Tibial nerve (tissue), 4 donors: ENCODE measurements around the gene SNAI1.

Experiments
- CTCF ChIP-seq, 5 experiments: fragments of 200-600 bp in 3 of 5; fragments of 450-650 bp in 2 of 5; sonication (generic) in 3 of 5; IDR thresholded peaks; one replicate each; pipeline ENCODE4 v1.5.1; 2016 to 2019; ENCODE audit warnings: antibody characterized with exemption in 5 of 5, mild to moderate bottlenecking in 3 of 5, moderate library complexity in 2 of 5
- EP300 ChIP-seq, 2 donors: sonication (generic); formaldehyde crosslinking; IDR thresholded peaks; one replicate each; pipeline ENCODE4 v1.6.1; 2017; ENCODE audit warnings: antibody characterized with exemption in 2 of 2, mild to moderate bottlenecking in 1 of 2
- POLR2A ChIP-seq, 2 donors: fragments of 450-650 bp; IDR thresholded peaks; one replicate each; pipeline ENCODE4 v1.6.1; 2017; ENCODE audit warnings: antibody characterized with exemption in 2 of 2, mild to moderate bottlenecking in 2 of 2, moderate library complexity in 2 of 2

DNA sequence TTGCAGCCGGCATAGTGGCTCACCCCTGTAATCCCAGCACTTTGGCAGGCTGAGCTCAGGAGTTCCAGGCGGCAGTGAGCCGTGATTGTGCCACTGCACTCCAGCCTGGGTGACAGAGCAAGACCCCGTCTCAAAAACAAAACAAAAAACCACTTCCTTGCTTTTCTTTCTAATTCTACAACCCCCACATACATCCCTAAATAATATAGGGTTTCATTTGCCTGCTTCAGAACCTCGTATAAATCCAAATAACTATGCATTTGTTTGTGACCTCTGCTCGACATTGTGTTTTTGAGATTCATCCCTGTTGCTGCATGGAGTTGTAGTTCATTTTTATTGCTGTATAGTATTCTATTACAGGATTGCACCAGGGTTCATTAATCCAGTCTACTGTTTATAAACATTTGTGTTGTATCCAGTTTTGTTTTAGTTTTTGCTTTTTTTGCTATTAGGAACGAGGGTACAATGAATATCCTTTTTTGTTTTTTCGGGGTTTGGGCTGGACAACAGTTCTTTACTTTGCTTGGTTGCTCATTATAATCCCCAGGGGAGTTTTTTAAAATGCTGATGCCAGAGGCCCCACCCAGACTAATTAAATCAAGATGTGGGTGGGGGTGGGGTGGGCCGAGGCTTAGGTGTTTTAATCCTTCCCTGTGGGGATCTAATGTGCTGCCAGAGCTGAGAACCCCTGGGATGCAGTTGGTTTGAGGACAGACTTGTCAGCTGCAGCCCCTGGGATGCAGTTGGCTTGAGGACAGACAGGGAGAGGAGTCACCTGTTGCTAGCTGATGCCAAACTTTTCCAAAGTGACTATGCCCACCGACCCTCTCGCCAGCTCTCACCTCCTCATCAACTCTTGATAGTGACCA lies 2.4 kb upstream of the SNAI1 start:
- no peak for TF ChIP-seq CTCF (IDR thresholded peaks at IDR 0.05)
- no peak for TF ChIP-seq POLR2A (IDR thresholded peaks at IDR 0.05)
- no peak for TF ChIP-seq EP300 (IDR thresholded peaks at IDR 0.05)
